ENCODE measurements around the gene RNF34. TPM values are rescaled to one million over a fixed set of nuclear protein-coding genes. Genes with fewer than 3 reads are reported as not detected.

RNF34 gene
- total RNA-seq, 1 experiment from 2014 or later, result 40.9 TPM

DNA sequence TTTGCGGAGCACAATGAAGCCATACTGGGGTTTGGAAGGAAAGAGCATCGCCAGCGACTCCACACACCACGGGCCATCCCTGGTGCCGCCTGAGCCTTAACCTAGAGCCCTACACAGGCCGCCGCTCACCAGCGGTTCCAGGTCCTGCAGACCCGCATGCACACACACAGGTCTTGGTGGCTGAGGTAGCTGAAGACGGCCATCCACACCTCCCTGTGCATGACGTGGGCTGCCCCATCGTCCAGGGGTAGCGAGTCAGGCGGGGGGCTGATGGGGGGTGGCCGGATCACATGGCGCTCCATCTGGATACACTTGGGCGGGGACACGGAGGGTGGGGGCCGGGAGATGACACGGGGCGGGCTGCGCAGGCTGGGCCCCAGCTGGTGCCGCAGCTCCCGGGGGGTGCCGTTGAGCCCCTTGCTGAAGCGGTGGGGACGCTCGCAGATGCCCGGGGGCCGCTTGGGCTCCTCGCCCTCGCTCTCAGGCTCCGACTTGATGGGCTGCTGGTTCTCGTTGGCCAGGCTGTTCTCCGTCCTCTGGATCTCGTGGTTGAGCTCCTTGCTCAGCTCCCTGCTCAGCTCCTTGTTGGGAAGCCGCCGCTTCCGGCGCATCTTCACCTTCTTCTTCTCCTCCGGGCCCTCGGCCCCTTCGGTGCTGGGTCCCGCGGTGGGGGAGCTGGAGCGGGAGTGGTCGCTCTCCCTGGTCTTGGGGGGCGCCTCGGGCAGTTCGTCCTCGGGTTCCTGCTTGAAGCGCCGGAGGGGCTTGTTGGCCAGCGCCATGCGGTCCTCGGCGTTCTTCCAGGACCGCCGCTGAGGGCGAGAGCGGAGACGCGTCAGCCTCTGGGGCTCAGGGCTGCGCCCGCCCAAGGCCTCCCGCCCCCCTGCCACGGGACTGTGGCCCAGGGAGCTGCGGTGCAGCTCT lies 42.4 kb downstream of the RNF34 start:
- Mint-ChIP-seq H3K4me3 (ENCODE audit: unreplicated experiment) (no peak overlapping the region), H3K27ac (ENCODE audit: low read depth, unreplicated experiment) (no peak overlapping the region), H3K9me3 (ENCODE audit: unreplicated experiment) (no peaks in the 10 kb centered on the region), H3K4me1 (ENCODE audit: insufficient read depth, unreplicated experiment) (no peaks in the 10 kb centered on the region), H3K27me3 (ENCODE audit: insufficient read depth, unreplicated experiment) (no peaks in the 10 kb centered on the region), H3K36me3 (ENCODE audit: insufficient read depth, unreplicated experiment) (peaks cover 39% of the 10 kb centered on the region)
- CTCF ChIA-PET, result interaction anchor here (0.6 to 7.8 kb wide), 26 partner anchors 9 to 1005 kb away, joined by 3 to 80 read pairs (median 4); no protein-coding TSS in a partner anchor
- no TSS peak for BruUV-seq (replicated peaks)
- DNase-seq (ENCODE audit: unreplicated experiment), result no peak
- intact Hi-C loops (cut with micrococcal nuclease), result loop anchor here (5.0 kb wide), 1 partner anchor 380 kb away; no protein-coding TSS in a partner anchor
- POLR2A ChIA-PET, result interaction anchor here (0.7 to 1.7 kb wide), 4 partner anchors 10 to 387 kb away, joined by 3 to 4 read pairs (median 3); partner anchors contain the start of gene RNF34
- TF ChIP-seq CTCF (IDR thresholded peaks at IDR 0.05; ENCODE audit: unreplicated experiment), result no peak

DNA sequence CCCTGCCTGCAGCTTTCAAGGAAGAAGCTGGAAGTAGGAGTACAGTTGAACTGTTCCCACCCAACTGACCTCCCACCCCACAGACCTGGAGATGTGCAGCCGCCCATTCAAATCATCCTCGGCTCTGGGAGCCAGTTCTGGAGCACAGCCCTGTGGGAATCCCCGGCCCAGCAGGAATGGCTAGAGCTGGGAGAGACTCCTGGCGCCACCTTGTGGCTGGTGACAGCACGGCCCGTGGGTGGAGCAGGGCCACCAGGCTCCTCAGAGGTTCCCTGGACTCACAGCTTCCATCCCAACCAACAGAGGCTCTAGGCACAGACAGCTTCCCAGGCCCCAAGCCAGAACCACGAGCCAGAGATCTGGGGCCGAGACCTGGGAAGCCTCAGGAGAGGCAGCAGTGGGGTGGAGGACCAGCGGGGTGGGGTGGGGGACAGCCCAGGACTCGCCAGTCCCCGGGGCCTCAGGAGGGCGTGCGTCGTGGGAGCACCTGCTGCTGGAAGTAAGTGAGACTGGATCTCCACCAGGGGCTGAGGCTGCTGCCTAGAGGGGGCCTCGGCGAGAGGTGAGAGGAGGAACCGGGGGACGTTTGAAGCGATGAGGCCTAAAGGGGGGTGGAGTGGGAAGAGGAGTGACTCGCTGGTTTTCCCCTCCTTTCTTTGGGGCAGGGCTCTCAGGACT lies 43.4 kb downstream of the RNF34 start:
- peak; percentile 84 for TF ChIP-seq CTCF (IDR thresholded peaks at IDR 0.05; ENCODE audit: unreplicated experiment)
- ChIA-PET POLR2A (interaction anchor here (0.7 to 1.7 kb wide), 4 partner anchors 11 to 96 kb away, joined by 3 to 4 read pairs (median 3); partner anchors contain the start of gene RNF34), CTCF (interaction anchor here (0.6 to 7.8 kb wide), 33 partner anchors 10 to 1006 kb away, joined by 3 to 80 read pairs (median 4); no protein-coding TSS in a partner anchor)
- intact Hi-C loops (cut with micrococcal nuclease), result loop anchor here (1.0 to 5.0 kb wide), 3 partner anchors 109 to 381 kb away; no protein-coding TSS in a partner anchor
- BruUV-seq (replicated peaks), result no TSS peak
- peak; percentile 80 for DNase-seq (ENCODE audit: unreplicated experiment)
- Mint-ChIP-seq H3K4me3 (ENCODE audit: unreplicated experiment) (no peak overlapping the region), H3K27ac (ENCODE audit: low read depth, unreplicated experiment) (no peak overlapping the region), H3K36me3 (ENCODE audit: insufficient read depth, unreplicated experiment) (peaks cover 39% of the 10 kb centered on the region), H3K27me3 (ENCODE audit: insufficient read depth, unreplicated experiment) (no peaks in the 10 kb centered on the region), H3K4me1 (ENCODE audit: insufficient read depth, unreplicated experiment) (no peaks in the 10 kb centered on the region), H3K9me3 (ENCODE audit: unreplicated experiment) (no peaks in the 10 kb centered on the region)

DNA sequence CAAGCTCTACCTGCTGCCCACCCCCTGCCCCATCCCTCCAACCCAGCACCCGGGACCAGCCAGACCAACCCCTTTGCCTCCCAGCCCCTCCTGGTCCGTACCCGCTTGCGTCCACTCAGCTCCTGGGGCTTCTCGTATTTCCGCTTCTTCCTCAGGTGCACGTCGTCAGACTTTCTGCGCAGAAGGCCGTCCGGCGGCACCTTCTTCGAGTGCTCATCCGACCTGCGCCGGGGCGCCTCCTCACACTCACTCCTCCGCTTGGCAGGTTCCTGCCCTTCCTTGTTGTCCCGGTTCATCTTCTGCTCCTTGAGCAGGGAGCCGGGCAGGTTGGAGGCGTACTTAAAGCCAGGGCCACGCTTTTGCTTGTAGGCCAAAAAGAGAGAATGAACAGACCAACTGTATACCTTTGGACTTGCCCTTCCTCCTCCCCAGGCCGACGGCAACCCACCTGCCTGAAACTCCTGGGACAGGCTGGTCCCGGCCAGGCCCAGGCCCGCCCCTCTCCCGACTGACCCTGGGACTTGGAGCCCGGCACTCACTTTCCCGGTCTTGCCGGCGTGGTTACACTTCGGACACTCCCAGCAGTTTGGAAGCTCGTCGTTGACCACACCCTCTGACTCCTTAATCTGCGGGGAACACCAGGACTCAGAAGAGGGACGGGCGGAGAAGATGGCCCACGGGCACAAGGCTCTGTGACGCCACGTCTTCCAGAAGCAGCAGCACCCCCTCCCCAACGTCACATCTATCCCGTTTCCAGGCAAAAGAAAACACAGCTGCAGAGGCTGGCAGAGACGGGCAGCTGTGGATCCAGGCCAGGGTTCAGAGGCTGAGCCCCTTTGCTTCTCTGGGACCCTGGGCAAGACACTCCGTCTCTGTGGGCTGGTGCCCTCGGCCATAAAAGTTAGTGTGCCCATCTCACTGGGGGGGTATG lies 44.3 kb downstream of the RNF34 start:
- no peaks in the 10 kb centered on the region for H3K27me3 Mint-ChIP-seq (ENCODE audit: insufficient read depth, unreplicated experiment)
- ChIA-PET CTCF (interaction anchor here (0.6 to 7.8 kb wide), 25 partner anchors 11 to 1226 kb away, joined by 3 to 80 read pairs (median 4); no protein-coding TSS in a partner anchor), POLR2A (interaction anchor here (0.6 kb wide), 1 partner anchor 92 kb away, joined by 3 read pairs; no protein-coding TSS in a partner anchor)
- intact Hi-C loops (cut with micrococcal nuclease), result loop anchor here (1.0 to 5.0 kb wide), 3 partner anchors 110 to 382 kb away; no protein-coding TSS in a partner anchor
- no peak overlapping the region for H3K27ac Mint-ChIP-seq (ENCODE audit: low read depth, unreplicated experiment)
- no peak for TF ChIP-seq CTCF (IDR thresholded peaks at IDR 0.05; ENCODE audit: unreplicated experiment)
- no peak for DNase-seq (ENCODE audit: unreplicated experiment)
- H3K36me3 Mint-ChIP-seq (ENCODE audit: insufficient read depth, unreplicated experiment), result peaks cover 36% of the 10 kb centered on the region
- no peak overlapping the region for H3K4me3 Mint-ChIP-seq (ENCODE audit: unreplicated experiment)
- BruUV-seq (replicated peaks), result no TSS peak
- no peaks in the 10 kb centered on the region for H3K9me3 Mint-ChIP-seq (ENCODE audit: unreplicated experiment)
- H3K4me1 Mint-ChIP-seq (ENCODE audit: insufficient read depth, unreplicated experiment), result no peaks in the 10 kb centered on the region
